HG02642 (cell line): Measurements from ENCODE around the gene PRELP.
"Not testable (repeated sequence)": the region's sequence is repeated elsewhere in the genome, so short reads cannot be mapped to it uniquely, and the experiment has no call there.

Experiments
- ATAC-seq: cut with Tn5 transposase; IDR thresholded peaks from one replicate; pipeline ENCODE4 v1.9.1; 2021; ENCODE audit warnings: mild to moderate bottlenecking; ENCODE audit not compliant: unreplicated experiment, poor library complexity

The PRELP gene

DNA sequence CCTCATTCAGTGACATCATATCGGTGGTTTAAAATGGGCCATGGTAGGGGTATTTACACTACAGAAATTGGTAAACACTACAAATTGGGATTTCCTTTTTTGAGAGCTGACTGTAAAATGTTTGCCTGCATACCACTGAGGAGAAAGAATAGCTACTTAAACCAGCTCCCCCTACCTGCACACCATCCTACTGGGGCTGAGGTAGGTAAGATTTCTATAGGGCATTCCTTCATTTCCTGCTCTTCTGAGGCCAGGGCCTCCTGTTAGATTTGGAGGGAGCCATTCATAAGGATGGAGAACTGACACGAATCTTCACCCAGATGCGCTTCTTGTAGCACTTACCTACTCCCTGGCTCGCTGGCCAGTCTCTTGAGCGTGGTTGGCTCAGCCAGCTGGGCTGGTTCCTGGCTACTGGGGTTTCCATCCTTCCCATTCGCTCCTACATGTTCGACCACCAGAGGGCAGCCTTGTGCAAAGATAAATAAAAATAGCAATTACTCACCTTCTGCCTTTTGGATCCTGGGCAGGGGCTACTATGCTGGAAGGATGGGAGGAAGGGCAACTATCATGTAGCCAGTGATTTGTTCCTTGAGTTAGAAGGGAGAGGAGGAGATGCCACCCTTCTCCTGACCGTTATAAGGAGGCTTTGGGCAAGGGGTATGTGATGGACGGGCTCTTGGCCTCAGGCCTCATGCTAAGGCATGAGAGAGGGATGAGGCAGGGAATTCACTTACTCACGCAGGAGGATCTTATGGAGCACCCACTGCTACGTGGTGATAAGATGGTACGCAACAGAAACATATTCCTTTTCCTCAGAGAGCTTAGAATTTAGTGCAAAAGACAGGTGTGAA is 29.0 kb downstream of the PRELP start:
- peak; percentile 46 for ATAC-seq

DNA sequence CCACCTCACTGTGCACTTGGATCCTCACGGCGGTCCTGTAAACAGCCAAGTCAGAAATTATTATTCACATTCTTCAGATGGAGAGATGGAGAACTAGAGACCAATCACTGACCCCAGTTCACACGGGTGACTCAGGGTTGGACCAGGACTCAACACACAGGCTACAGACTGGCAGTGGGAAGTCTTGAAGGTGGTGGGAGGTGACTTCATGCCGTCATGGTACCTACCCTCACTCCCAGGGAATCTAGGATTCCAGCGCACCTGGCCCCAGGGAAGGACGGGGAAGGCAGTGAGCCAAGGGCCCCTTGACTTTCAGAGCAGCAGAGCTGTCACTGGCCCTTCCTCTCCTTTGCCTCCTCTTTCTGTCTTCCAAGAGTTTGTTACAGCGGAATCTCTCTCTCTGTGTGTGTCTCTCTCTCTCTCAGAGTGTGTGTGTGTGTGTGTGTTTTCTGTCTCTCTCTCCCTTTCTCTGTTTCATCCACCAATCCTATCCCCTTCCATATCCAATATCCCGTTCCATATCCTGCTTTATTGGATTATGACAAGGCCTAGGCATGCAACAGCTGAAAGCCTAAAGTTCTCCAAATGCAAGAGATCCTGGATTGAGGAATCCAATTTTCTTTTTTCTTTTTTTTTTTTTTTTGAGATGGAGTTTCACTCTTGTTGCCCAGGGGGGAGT is 30.1 kb downstream of the PRELP start:
- ATAC-seq = no peak

DNA sequence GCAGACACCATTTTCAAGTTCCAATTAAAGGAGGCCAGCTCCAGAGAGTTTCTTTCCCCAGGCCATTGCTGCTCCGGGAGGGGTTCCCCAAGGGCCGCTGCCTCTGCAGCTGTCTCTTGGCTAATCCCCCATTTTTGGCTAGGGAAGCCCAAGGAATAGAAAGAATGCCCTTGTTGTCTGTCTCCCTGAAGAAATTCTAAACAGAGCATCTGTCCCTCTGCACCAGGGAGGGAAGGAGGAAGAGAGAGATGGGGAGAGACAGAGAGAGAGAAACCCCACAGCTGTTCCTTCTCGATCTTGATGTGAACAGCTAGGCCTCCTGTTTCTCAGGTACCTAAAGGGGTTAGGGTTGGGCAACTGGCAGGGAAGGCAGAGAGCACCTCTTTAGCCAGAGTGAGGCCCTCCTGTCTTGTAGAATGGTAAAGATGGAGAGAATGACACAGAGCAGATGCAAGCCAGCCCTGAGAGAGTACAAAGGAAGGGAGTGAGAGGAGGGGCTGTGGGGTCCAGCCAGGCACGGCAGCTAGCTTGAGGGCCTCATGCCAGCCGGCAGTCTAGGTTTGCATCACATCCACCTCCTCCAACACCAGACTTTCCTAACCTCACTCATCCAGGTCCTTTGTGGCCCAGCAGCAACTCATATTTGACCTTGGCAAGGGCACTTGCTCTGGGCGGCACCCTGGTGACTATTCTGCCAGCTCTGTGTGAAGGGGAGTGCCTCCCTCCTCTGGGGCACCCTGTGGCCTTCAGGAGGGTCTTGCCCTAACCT is 31.4 kb downstream of the PRELP start:
- no peak for ATAC-seq

DNA sequence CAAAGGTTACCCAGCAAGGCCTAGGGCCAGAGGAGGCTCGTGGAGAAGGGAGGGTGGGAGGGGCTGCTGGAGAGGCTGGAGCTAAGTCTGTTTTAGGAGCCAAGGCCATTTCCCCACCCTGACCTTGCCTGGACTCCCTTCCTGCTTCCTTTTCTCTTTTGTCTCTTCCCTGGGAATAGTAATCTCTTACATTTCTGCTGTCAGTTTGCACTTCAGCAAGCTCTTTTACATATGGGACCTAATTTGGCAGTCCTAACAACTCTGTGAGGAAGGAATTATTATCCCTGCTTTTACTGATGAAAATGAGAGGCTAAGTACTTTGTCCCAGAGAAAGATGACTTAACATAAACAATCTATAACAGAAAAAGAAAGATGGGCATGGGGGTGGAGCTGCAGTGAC is 32.2 kb downstream of the PRELP start:
- ATAC-seq = no peak

DNA sequence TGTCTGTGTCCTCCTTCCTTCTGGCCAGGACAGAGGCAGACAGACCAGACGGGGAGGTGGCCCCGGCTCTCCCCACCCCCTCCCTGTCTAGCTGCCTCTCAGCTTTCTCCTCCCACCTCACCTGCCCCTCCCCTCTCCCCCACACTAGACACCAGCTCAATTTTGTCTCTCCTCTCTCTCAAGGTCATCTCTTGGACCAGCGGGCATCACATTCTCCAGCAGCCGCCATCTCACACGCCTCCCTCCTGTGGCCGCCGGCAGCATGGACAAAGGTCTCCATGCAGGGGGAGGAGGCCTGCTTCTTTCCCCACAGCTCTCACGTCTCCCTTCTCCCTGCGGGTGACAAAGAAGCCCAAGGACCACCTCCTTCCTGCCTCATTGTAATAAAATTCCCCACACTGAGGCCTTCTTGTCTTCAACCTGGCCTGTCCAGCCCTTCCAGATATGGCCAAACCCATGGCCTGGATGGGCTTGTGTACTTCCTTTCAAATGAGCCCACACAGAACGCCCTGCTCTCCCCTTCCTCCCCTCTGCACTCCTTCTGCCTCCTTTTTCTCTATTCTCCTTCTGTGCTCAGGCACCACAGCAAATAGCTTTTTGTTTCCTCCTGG is 33.0 kb downstream of the PRELP start:
- ATAC-seq = no peak

DNA sequence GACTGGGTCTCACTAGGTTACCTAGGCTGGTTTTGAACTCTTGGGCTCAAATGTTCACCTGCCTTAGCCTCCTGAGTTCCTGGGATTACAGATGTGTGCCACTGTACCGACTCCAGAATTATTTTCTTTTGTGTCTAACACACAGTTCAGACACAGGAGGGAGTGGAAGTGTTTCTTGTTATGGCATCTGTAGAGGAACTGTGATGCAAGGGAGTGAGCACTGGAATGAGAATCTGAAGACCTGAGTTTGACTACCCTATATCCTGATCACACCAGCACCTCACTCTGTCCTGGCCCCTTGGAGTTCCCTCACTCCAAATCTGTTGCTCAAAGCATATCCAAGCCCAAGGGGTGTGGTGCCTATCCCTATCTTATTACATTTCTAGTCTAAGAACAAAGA is 33.5 kb downstream of the PRELP start:
- ATAC-seq = no peak

DNA sequence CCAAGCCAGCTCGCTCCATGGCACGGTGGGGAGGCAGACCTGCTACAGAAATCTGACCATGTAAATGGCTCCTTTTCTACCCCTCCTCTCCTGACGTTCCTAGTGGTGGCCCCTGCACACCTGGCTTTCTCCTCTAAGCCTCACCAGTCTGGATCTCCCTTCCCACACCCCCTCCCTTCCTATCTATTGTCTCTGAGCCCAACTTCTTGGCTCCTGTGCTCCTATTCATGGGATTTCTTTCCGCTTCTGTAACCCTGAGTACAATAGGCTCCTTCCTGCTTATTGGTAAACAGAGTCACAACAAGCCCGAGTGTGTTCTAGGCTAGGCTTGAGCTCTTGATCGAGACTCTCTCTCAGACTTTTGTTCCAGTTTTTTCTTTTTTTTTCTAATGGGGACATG is 35.9 kb downstream of the PRELP start:
- ATAC-seq = no peak

DNA sequence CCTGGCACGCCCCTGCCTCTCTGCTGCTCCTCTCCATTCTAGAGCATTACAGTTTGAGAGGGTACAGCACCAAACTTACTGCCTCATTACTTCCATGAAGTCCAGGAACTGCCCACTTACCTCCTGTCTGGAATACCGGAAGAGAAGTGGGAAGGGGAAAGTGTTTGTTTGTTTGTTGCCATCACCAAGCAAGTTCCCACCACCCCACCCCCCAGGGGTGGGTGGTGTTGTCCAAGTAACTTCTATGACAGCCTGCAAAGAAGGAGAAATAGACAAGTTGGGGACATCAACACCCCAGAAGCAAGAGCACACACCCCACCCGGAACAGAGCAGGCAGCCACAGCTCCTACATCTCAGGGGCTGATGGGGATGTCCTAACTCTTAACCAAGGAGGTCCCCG is 36.3 kb downstream of the PRELP start:
- ATAC-seq = no peak

DNA sequence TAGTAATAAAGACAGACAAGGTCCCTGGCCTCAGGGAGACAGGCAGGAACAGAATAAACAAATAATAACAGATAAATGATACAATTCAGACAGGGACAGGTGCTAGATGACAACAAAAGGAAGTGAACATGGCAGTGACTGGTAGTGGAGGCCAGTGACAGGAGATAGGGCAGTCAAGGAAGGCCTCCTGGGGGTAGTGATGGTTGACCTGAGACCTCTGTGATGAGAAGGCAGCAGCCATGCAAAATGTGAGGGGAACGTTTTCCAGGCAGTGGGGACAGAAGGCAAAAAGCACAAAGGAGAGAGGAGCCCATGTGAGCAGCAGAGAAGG is 36.9 kb downstream of the PRELP start:
- no peak for ATAC-seq

DNA sequence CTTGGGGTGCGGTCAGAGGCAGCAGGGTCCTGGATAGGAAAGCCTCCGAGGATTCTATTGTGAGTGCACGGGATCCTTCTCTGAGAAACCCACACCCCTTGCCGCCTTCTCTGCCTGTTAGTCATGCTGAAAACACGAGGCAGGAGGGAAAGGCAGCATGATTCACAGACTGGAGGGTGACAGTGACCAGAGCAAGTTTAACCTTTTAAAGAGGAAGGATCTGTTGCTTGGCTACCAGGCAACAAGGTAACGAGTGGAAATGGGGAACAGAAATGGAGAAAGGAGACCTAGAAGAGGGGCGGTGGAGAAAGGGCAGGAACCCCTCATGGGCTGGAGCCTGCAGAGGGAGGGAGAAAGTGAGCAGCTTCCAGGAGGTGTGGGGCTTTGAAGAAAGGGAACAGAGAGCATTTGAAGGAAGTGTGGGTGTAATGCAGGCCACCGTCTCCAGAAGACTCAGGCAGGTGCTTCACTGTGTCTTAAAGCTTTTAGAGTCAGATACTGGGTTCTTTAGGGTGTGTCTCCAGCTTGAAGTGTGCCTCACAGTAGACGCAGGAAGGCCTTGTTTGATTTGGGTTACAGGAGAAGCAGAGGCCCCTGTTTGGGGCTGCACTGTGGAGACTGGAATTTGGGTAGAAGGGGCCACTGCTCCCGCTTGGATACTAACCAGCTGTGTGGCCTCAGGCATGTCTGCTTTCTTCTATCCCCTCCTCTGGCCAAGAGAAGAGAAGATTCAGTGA is 37.4 kb downstream of the PRELP start:
- ATAC-seq = no peak

DNA sequence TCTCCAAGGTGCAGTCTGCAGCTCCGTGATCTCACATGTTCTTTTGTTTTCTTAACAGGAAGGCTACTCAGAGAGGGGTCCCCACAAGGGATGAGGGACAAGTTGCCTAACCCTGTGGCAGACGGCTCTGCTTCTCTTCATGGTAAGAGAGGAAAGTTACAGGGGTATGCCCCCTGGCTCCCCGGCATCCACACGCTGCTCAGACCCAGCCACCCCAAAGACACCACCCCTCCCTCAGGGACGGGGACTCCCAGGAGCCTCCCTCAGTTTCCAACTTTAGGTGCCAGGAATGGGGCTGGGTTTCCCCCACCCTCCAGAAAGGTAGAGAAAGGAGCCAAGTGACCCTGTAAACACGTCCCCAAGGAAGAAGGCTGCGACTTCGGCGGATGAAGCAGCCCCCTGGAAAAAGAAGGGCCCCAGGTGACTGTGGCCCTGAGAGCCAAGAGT is 38.0 kb downstream of the PRELP start:
- ATAC-seq = no peak

DNA sequence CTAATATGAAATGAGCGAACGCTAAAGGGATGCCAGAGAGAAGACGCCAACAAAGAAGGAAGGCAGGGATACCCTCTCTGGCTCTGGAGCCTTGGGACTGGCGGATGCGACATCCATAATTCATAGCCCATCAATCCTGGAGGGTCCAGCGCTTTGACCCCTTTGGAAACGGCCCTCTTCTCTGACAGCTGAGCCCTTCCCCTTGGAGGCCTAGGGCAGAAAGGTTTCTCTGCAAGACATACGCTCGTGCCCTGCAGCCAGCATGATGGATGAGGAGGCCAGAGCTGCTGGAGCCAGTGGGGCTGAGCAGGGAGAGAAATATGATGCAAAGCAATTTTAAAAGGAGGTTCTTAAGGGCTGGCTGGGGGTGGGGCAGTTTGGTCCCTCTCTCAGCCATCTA is 40.6 kb downstream of the PRELP start:
- no peak for ATAC-seq

DNA sequence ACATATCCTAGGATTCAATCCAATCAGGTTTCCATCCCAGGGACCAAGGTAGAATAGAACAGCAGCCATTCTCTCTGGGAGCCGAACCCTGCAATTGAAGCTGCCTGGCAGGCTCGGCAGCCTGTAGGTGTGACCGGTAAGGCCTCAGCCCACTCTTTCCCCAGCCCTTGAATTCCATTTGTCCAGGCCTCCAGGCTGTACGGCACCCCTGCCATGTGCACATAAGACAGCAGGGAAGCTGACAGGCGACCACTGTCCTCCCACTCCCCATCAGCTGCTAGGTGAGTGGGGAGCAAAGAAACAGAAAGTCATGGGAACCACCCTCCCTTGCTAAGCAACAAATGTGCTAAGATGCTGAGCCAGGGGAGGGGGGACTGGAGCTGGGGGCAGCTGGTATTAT is 41.3 kb downstream of the PRELP start:
- no peak for ATAC-seq

DNA sequence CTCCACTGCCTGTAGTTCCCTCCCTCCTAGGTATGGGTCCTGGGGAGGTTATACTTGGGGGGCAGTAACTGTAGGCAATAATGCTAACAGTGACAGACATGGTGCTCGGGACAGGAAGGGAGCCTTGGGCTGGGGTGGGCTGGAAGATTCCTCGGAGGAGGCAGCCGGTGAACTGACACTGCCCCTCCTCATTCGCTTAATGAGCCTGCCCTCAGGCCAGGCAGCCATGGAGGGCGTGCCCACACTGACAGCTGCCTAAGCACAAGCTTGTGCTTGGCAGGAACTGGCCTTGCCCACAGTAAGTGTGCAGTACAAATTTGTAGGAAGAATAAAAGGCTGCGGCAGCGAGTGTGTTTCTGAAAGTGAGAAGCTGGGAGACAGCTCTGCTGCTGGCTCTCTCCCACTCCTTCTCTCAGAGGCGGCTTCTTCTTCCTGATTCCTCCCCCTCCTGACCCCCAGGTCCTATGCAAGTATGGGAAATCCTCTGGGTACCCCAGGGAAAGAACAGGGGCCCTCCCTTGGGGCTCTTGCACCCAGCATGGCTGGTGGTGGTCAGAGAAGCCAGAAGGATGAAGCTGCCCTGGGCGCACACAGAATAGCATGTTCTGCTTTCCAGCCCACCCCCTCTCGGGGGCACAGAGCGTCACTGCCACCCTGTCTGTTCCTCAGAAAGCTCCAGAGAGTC is 42.0 kb downstream of the PRELP start:
- no peak for ATAC-seq

DNA sequence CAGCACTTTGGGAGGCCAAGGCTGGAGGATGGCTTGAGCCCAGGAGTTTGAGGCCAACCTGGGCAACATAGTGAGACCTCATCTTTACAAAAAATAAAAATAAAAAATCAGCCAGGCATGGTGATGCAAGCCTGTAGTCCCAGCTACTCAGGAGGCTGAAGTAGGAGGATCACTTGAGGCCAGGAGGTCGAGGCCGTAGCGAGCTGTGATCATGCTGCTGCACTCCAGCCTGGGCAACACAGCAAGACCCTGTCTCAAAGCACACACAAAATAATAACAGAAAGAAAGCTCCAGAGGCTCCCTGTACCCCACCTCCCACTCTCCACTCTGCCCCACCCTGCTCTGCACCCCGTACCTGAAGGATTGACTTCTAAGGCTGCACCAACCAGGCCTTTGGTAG is 42.5 kb downstream of the PRELP start:
- ATAC-seq = not testable (repeated sequence)

DNA sequence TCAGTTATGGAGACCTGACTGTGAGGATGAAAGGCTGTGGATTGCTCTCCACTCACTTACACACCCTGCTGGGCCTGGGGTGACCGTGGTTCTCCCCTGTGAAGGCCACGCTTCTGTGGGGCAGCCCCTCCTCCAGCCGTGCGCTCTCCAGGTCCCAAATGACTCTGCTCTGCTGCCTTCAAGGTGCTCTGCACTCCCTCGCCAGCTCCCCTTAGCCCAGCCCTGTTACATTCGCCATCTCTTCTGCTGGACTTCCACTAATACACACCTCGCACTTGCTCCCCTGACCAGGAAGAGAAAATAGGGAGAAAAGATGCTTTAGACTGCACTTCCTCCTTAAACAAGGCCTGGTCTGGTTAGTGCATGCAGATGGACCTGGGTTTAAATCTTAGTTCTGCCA is 42.9 kb downstream of the PRELP start:
- ATAC-seq = no peak

DNA sequence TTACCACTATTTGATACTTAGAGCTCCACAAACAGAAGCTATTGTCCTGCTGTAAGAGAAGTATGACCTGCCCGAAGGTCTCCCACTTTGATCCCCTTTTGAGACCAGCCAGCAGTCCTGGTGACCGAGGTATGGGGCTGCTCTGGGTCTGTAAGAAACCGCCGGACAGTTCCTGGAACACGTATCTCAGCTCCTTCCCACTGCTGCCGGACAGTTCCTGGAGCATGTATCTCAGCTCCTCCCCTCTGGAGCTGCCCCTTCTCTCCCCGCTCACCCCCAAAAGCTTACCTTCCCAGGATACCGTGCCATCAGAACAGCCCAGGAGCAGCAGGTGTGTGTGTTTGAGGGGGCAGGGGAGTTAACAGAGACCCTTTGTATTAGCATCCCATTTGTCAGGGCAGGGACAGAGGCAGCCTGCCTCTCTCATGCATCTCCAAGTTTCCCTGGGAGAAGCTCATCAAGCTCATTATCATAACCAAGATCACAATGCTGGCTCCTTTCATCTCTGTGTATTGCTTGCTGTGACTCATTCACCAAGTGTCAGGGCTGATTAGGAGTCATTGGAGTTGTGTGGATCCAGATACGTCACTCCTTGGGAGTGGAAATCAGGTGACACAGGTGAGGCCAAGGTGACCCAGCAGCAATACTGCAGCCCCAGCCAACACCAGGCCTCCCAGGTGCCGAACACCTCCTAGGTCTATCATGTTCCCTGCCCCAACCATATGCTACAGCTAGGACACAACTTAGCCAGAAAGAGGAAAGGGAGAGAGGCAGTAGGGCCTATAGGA is 43.6 kb downstream of the PRELP start:
- no peak for ATAC-seq

DNA sequence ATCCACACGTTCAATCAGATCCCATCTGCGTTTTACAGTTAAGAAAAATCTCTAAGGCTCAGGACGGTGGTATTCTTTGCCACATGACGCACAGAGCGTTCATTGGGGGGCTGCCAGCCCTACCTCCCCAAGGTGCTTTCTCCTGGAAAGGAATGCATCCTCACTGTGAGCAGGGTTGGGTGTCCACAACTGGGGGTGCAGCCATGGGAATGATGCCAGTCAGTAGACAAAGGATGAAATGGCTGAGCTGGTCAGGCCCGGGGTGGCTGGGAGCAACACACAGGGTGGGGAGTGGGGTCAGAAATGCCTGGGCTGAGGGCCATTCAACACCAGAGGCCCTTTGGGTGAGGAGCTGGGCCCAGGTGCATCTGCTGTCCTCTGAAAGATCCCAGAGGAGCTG is 44.3 kb downstream of the PRELP start:
- no peak for ATAC-seq

DNA sequence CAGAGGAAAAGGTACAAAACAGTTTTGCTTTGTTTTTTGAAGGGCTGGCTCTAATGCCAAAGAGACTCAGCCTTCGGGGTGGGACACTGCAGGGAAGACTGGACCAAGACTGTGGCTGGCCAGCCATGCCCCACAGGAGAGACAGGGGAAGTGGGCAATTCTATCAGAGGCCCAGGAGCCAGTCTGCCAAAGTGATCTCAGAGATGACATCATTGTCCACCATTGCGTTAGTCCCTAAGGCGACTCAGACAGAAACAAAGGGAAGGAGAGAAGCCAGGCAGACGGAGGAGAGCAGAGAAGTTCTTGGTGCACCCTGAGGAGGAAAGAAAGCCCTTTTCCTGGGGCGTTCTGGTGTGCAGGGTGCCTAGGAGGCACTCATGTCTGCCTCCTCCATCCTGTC is 44.7 kb downstream of the PRELP start:
- no peak for ATAC-seq
